B cell (primary cell): ENCODE measurements around the gene ADARB2. TPM values are rescaled to one million over a fixed set of nuclear protein-coding genes. Genes with fewer than 3 reads are reported as not detected.

Experiments used
- ATAC-seq: fragments of 200-7000 bp; cut with Tn5 transposase; one replicate; pipeline ENCODE4 v1.10.0; 2021; ENCODE audit warnings: low read depth, mild to moderate bottlenecking, moderate number of reproducible peaks, moderate library complexity
- CTCF ChIA-PET: fragments of 350-600 bp; sonication (Branson Sonifier 250); formaldehyde crosslinking; loops from one replicate; lab custom pipeline; 2021; ENCODE audit warnings: antibody characterized with exemption, inconsistent platforms; lab: Charles Lee
- POLR2A ChIA-PET: fragments of 350-600 bp; sonication (Branson Sonifier 250); formaldehyde crosslinking; loops from one replicate; lab custom pipeline; 2021; ENCODE audit warnings: antibody characterized with exemption; lab: Charles Lee
- DNase-seq: peaks from one replicate; pipeline ENCODE4 v3.0.0; 2013
- H2AFZ ChIP-seq: 2 replicates; pipeline ENCODE4 v1.6.1; 2012; ENCODE audit warnings: mild to moderate bottlenecking, low read depth, low read length; ENCODE audit not compliant: insufficient read depth, poor library complexity, severe bottlenecking
- H3K27ac ChIP-seq, 2 donors: 1 replicate in 1 of 2; 2 replicates in 1 of 2; pipeline ENCODE4 v1.5.1; 2012 to 2013; ENCODE audit warnings: low read length in 2 of 2, mild to moderate bottlenecking in 2 of 2, moderate library complexity in 1 of 2
- H3K27me3 ChIP-seq, 4 experiments: fragments of 200-600 bp in 1 of 4; sonication (generic) in 1 of 4; replicated peaks in 1 of 4; 1 replicate in 2 of 4; 2 replicates in 2 of 4; pipeline versions ENCODE4 v1.6.1 to v1.7.0; 2013 to 2016; ENCODE audit warnings: low read length in 3 of 4, mild to moderate bottlenecking in 2 of 4, mixed read lengths in 1 of 4, moderate library complexity in 1 of 4; ENCODE audit not compliant: insufficient read depth in 4 of 4, control insufficient read depth in 3 of 4; ENCODE audit errors: control extremely low read depth in 1 of 4
- H3K36me3 ChIP-seq, 2 experiments: replicated peaks in 1 of 2; 1 replicate in 1 of 2; 2 replicates in 1 of 2; pipeline versions ENCODE4 v1.6.1 to v1.7.1; 2013; ENCODE audit warnings: low read length in 1 of 2; ENCODE audit not compliant: insufficient read depth in 2 of 2, control insufficient read depth in 1 of 2; ENCODE audit errors: control extremely low read depth in 1 of 2, extremely low read depth in 1 of 2
- H3K4me1 ChIP-seq, 2 donors: fragments of 200-600 bp in 1 of 2; sonication (generic) in 1 of 2; 1 replicate in 1 of 2; 2 replicates in 1 of 2; pipeline versions ENCODE4 v1.5.1 to v1.6.1; 2013 to 2017; ENCODE audit warnings: low read length in 2 of 2; ENCODE audit not compliant: control insufficient read depth in 2 of 2, insufficient read depth in 2 of 2
- H3K4me2 ChIP-seq: replicated peaks from 2 replicates; pipeline ENCODE3; 2012; ENCODE audit warnings: mild to moderate bottlenecking, low read depth, low read length; ENCODE audit not compliant: poor library complexity, severe bottlenecking
- H3K4me3 ChIP-seq, 5 experiments: fragments of 200-600 bp in 1 of 5; sonication (generic) in 1 of 5; 1 replicate in 3 of 5; 2 replicates in 2 of 5; pipeline versions ENCODE4 v1.5.1 to v1.7.0; 2011 to 2016; ENCODE audit warnings: low read length in 4 of 5, mild to moderate bottlenecking in 4 of 5, low read depth in 2 of 5, control low read depth in 1 of 5, moderate library complexity in 1 of 5; ENCODE audit not compliant: insufficient read depth in 1 of 5; ENCODE audit errors: control extremely low read depth in 1 of 5, extremely low read depth in 1 of 5
- H3K79me2 ChIP-seq: fragments of 200-600 bp; sonication (generic); one replicate; pipeline ENCODE4 v1.6.0; 2016; ENCODE audit warnings: low read length; ENCODE audit not compliant: control insufficient read depth, insufficient read depth
- H3K9ac ChIP-seq: fragments of 200-600 bp; sonication (generic); 2 replicates; pipeline ENCODE4 v1.6.1; 2017; ENCODE audit warnings: mild to moderate bottlenecking, low read length, moderate library complexity
- H3K9me3 ChIP-seq, 3 donors: one replicate each; pipeline versions ENCODE4 v1.6.1 to v1.7.1; 2013; ENCODE audit warnings: low read length in 2 of 3; ENCODE audit not compliant: control insufficient read depth in 2 of 3, insufficient read depth in 1 of 3; ENCODE audit errors: control extremely low read depth in 1 of 3
- H4K20me1 ChIP-seq: 2 replicates; pipeline ENCODE4 v1.6.0; 2012; ENCODE audit warnings: mild to moderate bottlenecking, low read length; ENCODE audit not compliant: insufficient read depth, control insufficient read depth, poor library complexity, severe bottlenecking
- H3K27ac Mint-ChIP-seq: one replicate; pipeline ENCODE4 v1.8.0; 2021; ENCODE audit warnings: mixed read lengths
- H3K27me3 Mint-ChIP-seq: one replicate; pipeline ENCODE4 v1.8.0; 2021; ENCODE audit warnings: mixed read lengths
- H3K4me1 Mint-ChIP-seq: one replicate; pipeline ENCODE4 v1.8.0; 2021; ENCODE audit warnings: mixed read lengths
- H3K4me3 Mint-ChIP-seq: one replicate; pipeline ENCODE4 v1.8.0; 2021; ENCODE audit warnings: mixed read lengths
- H3K9me3 Mint-ChIP-seq: one replicate; pipeline ENCODE4 v1.8.0; 2022; ENCODE audit warnings: mixed read lengths; ENCODE audit not compliant: insufficient read depth
- EZH2 ChIP-seq: IDR thresholded peaks from 2 replicates; pipeline ENCODE4 v1.6.1; 2012; ENCODE audit warnings: borderline replicate concordance, low read depth, mild to moderate bottlenecking, moderate library complexity, low read length; ENCODE audit not compliant: insufficient read depth, poor library complexity, severe bottlenecking
- WGBS: methylation state at CpG from one replicate; pipeline ENCODE4 v1.1.5; 2013; ENCODE audit warnings: missing lambda C conversion rate; ENCODE audit not compliant: insufficient coverage; 5-methylcytosine and 5-hydroxymethylcytosine counted together
- intact Hi-C: fragments of 100-400 bp; cut with micrococcal nuclease; formaldehyde crosslinking; loops from one replicate; pipeline ENCODE4 v1.10.0; 2022
- polyA plus RNA-seq: library from polyadenylated mRNA; depleted of rRNA; stranded (reverse); fragments of >200 nt; gene quantifications from 2 replicates; pipeline ENCODE4 v1.2.3, GENCODE V29; 2012
- total RNA-seq, 2 donors: library from RNA; stranded (reverse); fragments of 120-200 nt in 1 of 2; gene quantifications; 1 replicate in 1 of 2; 2 replicates in 1 of 2; pipeline versions ENCODE4 v1.2.3 to v1.2.4, GENCODE V29; 2013 to 2022
- TF ChIP-seq, protein P1 (sequence below): fragments of 200-600 bp; IDR thresholded peaks from one replicate; pipeline ENCODE4 v1.8.0; 2022; ENCODE audit warnings: antibody characterized with exemption, mild to moderate bottlenecking

The ADARB2 gene
- total and polyA plus RNA-seq, 2 donors (not counting 1 experiment from before 2014, with no cell fraction given), result 0.13 to 0.96 TPM

DNA sequence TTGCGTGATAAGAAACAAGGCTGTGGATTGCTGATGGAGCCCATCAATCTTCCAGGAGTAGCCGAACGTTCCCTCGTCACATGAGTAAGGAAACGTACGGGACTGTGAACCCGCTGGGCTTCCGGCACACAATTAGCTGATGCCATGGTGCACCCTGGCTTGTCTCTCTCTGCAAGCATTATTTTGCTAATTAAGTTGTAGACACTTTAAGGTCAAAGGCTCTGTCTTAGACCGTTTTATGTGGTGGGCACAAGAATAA is 50.9 kb downstream of the ADARB2 start:
- intact Hi-C loops, result no loop called here
- CTCF ChIA-PET, result no interaction called here

DNA sequence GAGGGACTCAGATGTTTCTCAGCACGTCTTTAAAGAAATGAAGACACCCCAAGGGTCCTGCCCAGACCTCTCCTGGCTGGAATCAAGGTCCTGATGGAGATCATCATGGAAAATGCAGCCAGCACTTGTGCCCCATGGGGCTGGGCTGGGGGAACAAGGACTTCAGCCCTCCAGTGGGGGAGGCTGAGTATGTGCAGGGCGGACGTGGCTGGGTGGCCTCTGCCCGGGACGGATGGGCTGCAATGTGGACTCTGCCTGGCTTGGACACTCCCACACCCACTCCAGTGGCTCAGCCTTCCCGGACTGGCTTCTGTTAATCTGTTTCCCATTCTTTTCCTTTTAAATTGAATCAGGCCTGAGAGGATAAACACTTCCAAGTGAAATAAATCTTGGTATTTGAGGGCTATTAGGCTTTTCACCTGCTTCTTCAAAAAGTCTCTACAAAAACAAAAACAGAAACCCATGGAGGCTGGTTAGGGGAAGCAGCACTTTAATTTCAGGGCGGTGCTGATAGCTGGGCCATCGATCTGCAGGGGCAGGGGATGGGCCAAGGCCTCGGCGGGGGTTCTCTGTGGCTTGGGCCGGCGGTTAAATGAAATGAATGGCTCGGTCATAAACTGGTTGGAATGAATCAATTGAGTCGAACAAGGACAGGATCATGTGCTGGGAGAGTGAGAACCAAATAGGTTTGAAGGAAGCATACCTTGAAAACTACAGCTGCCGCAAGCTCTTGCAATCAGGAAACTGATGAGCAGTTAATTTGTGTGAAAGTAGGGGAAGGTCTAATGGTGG is 51.4 kb downstream of the ADARB2 start:
- no peaks in the 10 kb centered on the region for H3K4me1 ChIP-seq
- no peaks in the 10 kb centered on the region for H3K4me1 Mint-ChIP-seq
- no peaks in the 10 kb centered on the region for H3K36me3 ChIP-seq
- H3K4me3 ChIP-seq, result no peak overlapping the region
- intact Hi-C loops, result no loop called here
- peaks cover 0 to 6% (median 0%) of the 10 kb centered on the region in 3 donors for H3K9me3 ChIP-seq
- no peak overlapping the region for H3K4me3 Mint-ChIP-seq
- no peak for DNase-seq
- ChIA-PET POLR2A (no interaction called here), CTCF (no interaction called here)
- peaks cover 52% of the 10 kb centered on the region for H3K27me3 Mint-ChIP-seq
- H3K27ac Mint-ChIP-seq, result no peak overlapping the region
- no peak overlapping the region for H3K4me2 ChIP-seq
- H3K9me3 Mint-ChIP-seq, result no peaks in the 10 kb centered on the region
- H3K9ac ChIP-seq, result no peak overlapping the region
- H3K27ac ChIP-seq, result no peak overlapping the region
- no peaks in the 10 kb centered on the region for H4K20me1 ChIP-seq
- ATAC-seq, result no peak
- WGBS, result 85% methylated on average over 10 of the region's 15 CpGs
- TF ChIP-seq EZH2, result no peak
- TF ChIP-seq, protein P1, sequence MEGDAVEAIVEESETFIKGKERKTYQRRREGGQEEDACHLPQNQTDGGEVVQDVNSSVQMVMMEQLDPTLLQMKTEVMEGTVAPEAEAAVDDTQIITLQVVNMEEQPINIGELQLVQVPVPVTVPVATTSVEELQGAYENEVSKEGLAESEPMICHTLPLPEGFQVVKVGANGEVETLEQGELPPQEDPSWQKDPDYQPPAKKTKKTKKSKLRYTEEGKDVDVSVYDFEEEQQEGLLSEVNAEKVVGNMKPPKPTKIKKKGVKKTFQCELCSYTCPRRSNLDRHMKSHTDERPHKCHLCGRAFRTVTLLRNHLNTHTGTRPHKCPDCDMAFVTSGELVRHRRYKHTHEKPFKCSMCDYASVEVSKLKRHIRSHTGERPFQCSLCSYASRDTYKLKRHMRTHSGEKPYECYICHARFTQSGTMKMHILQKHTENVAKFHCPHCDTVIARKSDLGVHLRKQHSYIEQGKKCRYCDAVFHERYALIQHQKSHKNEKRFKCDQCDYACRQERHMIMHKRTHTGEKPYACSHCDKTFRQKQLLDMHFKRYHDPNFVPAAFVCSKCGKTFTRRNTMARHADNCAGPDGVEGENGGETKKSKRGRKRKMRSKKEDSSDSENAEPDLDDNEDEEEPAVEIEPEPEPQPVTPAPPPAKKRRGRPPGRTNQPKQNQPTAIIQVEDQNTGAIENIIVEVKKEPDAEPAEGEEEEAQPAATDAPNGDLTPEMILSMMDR, result no peak
- peaks cover 0 to 18% (median 1%) of the 10 kb centered on the region in 4 experiments for H3K27me3 ChIP-seq
- H2AFZ ChIP-seq, result no peak overlapping the region
- no peaks in the 10 kb centered on the region for H3K79me2 ChIP-seq

More for the DNA sequence above, 50.9 kb downstream of the ADARB2 start:
- 78% methylated on average over 6 of the region's 9 CpGs for WGBS
- H3K4me1 Mint-ChIP-seq, result no peaks in the 10 kb centered on the region
- Histone ChIP-seq H2AFZ (no peak overlapping the region), H3K4me3 (no peak overlapping the region), H3K27me3 (peaks cover 0 to 21% (median 1%) of the 10 kb centered on the region in 4 experiments), H4K20me1 (no peaks in the 10 kb centered on the region), H3K79me2 (no peaks in the 10 kb centered on the region), H3K36me3 (no peaks in the 10 kb centered on the region), H3K4me1 (no peaks in the 10 kb centered on the region), H3K4me2 (no peak overlapping the region), H3K9me3 (peaks cover 0 to 6% (median 0%) of the 10 kb centered on the region in 3 donors), H3K27ac (no peak overlapping the region), H3K9ac (no peak overlapping the region)
- H3K27me3 Mint-ChIP-seq, result peaks cover 54% of the 10 kb centered on the region
- no peak for DNase-seq
- POLR2A ChIA-PET, result no interaction called here
- TF ChIP-seq, protein P1, result no peak
- no peak for TF ChIP-seq EZH2
- H3K4me3 Mint-ChIP-seq, result no peak overlapping the region
- no peak for ATAC-seq
- H3K27ac Mint-ChIP-seq, result no peak overlapping the region
- H3K9me3 Mint-ChIP-seq, result no peaks in the 10 kb centered on the region
